Suprapubic skin (tissue), 4 donors: ENCODE results near the gene PCBP2. TPM values are rescaled to one million over a fixed set of nuclear protein-coding genes. Genes with fewer than 3 reads are reported as not detected.

Experiments
- DNase-seq, 2 donors: peaks; one replicate each; pipeline ENCODE4 v3.0.0-alpha.2; 2019; ENCODE audit warnings: low spot score in 2 of 2
- H3K27ac ChIP-seq: fragments of 200-600 bp; sonication (generic); one replicate; pipeline ENCODE4 v1.5.1; 2019
- H3K27me3 ChIP-seq: fragments of 200-600 bp; sonication (generic); one replicate; pipeline ENCODE4 v1.5.1; 2019
- H3K36me3 ChIP-seq: fragments of 200-600 bp; sonication (generic); one replicate; pipeline ENCODE4 v1.5.1; 2019
- H3K4me1 ChIP-seq: fragments of 200-600 bp; sonication (generic); one replicate; pipeline ENCODE4 v1.5.1; 2019
- H3K4me3 ChIP-seq: fragments of 200-600 bp; sonication (generic); one replicate; pipeline ENCODE4 v1.5.1; 2019; ENCODE audit warnings: mild to moderate bottlenecking
- H3K9me3 ChIP-seq: fragments of 200-600 bp; sonication (generic); one replicate; pipeline ENCODE4 v1.5.1; 2019
- EP300 ChIP-seq: sonication (generic); formaldehyde crosslinking; IDR thresholded peaks from one replicate; pipeline ENCODE4 v1.6.1; 2017; ENCODE audit warnings: antibody characterized with exemption
- POLR2A ChIP-seq, 2 donors: fragments of 450-650 bp; IDR thresholded peaks; one replicate each; pipeline ENCODE4 v1.6.1; 2017; ENCODE audit warnings: antibody characterized with exemption in 2 of 2, mild to moderate bottlenecking in 2 of 2, moderate library complexity in 2 of 2
- POLR2AphosphoS5 ChIP-seq, 3 donors: sonication (generic); formaldehyde crosslinking; IDR thresholded peaks; one replicate each; pipeline ENCODE4 v1.6.1; 2017; ENCODE audit warnings: antibody characterized with exemption in 3 of 3
- WGBS: methylation state at CpG from one replicate; pipeline ENCODE4 v1.1.5; 2018; 5-methylcytosine and 5-hydroxymethylcytosine counted together
- total RNA-seq, 4 donors: library from RNA; depleted of rRNA; stranded (reverse); fragments of >200 nt; gene quantifications; one replicate each; pipeline ENCODE4 v1.1.0, GENCODE V29; 2016
- TF ChIP-seq, protein P1 (sequence below), 2 donors: fragments of 200-600 bp in 1 of 2; fragments of 450-650 bp in 1 of 2; sonication (generic) in 1 of 2; IDR thresholded peaks; one replicate each; pipeline ENCODE4 v1.5.1; 2016 to 2019; ENCODE audit warnings: antibody characterized with exemption in 2 of 2, mild to moderate bottlenecking in 1 of 2, moderate library complexity in 1 of 2

The PCBP2 gene
- total RNA-seq, 4 donors from 2014 or later = 480 to 803 (median 584) TPM

GRCh38 chr12:53453953-53454640, 2.2 kb downstream of the PCBP2 start:
- WGBS = 18% methylated on average over 6 of the region's 6 CpGs
- H3K4me1 ChIP-seq = peaks cover 21% of the 10 kb centered on the region
- no peak for DNase-seq
- no peaks in the 10 kb centered on the region for H3K9me3 ChIP-seq
- TF ChIP-seq POLR2A (IDR thresholded peaks at IDR 0.05) (no peak), EP300 (no peak), POLR2AphosphoS5 (IDR thresholded peaks at IDR 0.05) (no peak)
- TF ChIP-seq, protein P1, sequence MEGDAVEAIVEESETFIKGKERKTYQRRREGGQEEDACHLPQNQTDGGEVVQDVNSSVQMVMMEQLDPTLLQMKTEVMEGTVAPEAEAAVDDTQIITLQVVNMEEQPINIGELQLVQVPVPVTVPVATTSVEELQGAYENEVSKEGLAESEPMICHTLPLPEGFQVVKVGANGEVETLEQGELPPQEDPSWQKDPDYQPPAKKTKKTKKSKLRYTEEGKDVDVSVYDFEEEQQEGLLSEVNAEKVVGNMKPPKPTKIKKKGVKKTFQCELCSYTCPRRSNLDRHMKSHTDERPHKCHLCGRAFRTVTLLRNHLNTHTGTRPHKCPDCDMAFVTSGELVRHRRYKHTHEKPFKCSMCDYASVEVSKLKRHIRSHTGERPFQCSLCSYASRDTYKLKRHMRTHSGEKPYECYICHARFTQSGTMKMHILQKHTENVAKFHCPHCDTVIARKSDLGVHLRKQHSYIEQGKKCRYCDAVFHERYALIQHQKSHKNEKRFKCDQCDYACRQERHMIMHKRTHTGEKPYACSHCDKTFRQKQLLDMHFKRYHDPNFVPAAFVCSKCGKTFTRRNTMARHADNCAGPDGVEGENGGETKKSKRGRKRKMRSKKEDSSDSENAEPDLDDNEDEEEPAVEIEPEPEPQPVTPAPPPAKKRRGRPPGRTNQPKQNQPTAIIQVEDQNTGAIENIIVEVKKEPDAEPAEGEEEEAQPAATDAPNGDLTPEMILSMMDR (IDR thresholded peaks at IDR 0.05) = no peak
- H3K36me3 ChIP-seq = peaks cover 46% of the 10 kb centered on the region
- H3K4me3 ChIP-seq = peak overlapping the region; percentile 59
- H3K27me3 ChIP-seq = no peaks in the 10 kb centered on the region
- no peak overlapping the region for H3K27ac ChIP-seq

GRCh38 chr12:53454707-53455106, 2.8 kb downstream of the PCBP2 start:
- 33% methylated on average over 3 of the region's 3 CpGs for WGBS
- Histone ChIP-seq H3K9me3 (no peaks in the 10 kb centered on the region), H3K27me3 (no peaks in the 10 kb centered on the region), H3K27ac (no peak overlapping the region), H3K4me1 (peaks cover 21% of the 10 kb centered on the region), H3K4me3 (peak overlapping the region; percentile 59), H3K36me3 (peaks cover 52% of the 10 kb centered on the region)
- no peak for TF ChIP-seq EP300
- no peak for TF ChIP-seq POLR2AphosphoS5 (IDR thresholded peaks at IDR 0.05)
- TF ChIP-seq, protein P1 (IDR thresholded peaks at IDR 0.05) = no peak
- no peak for TF ChIP-seq POLR2A (IDR thresholded peaks at IDR 0.05)
- no peak for DNase-seq

- H3K4me3 ChIP-seq = no peak overlapping the region
- no peaks in the 10 kb centered on the region for H3K27me3 ChIP-seq
- no peak for DNase-seq
- 79% methylated on average over 6 of the region's 6 CpGs for WGBS
- H3K9me3 ChIP-seq = no peaks in the 10 kb centered on the region
- H3K27ac ChIP-seq = no peak overlapping the region
- peaks cover 73% of the 10 kb centered on the region for H3K36me3 ChIP-seq
- H3K4me1 ChIP-seq = peaks cover 21% of the 10 kb centered on the region
- no peak for TF ChIP-seq POLR2AphosphoS5 (IDR thresholded peaks at IDR 0.05)
- TF ChIP-seq EP300 = no peak
- TF ChIP-seq POLR2A (IDR thresholded peaks at IDR 0.05) = no peak
- TF ChIP-seq, protein P1 (IDR thresholded peaks at IDR 0.05) = no peak
Observed at GRCh38 chr12:53456654-53457366, 4.9 kb downstream of the PCBP2 start.

DNA sequence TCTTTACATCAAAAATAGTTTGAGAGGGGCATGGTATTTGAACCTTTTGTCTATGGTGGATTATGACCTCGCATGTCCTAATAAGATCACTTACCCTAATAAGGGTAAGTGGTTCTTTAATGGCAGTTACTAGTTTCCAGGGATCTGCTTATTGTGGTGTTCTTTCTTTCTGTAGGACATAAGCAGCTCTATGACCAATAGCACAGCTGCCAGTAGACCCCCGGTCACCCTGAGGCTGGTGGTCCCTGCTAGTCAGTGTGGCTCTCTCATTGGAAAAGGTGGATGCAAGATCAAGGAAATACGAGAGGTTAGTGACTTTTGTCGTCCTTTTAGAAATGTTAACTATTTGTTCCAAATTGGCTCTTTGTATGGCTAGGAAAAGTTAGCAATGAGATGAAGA, 7.2 kb downstream of the PCBP2 start:
- DNase-seq = no peak
- Histone ChIP-seq H3K4me3 (no peak overlapping the region), H3K27ac (no peak overlapping the region), H3K36me3 (peaks cover 96% of the 10 kb centered on the region), H3K9me3 (no peaks in the 10 kb centered on the region), H3K27me3 (no peaks in the 10 kb centered on the region), H3K4me1 (peaks cover 9% of the 10 kb centered on the region)
- TF ChIP-seq POLR2A (IDR thresholded peaks at IDR 0.05) = no peak
- TF ChIP-seq EP300 = no peak
- TF ChIP-seq, protein P1 (IDR thresholded peaks at IDR 0.05) = no peak
- TF ChIP-seq POLR2AphosphoS5 (IDR thresholded peaks at IDR 0.05) = no peak
- WGBS = 81% methylated on average over 4 of the region's 4 CpGs

DNA sequence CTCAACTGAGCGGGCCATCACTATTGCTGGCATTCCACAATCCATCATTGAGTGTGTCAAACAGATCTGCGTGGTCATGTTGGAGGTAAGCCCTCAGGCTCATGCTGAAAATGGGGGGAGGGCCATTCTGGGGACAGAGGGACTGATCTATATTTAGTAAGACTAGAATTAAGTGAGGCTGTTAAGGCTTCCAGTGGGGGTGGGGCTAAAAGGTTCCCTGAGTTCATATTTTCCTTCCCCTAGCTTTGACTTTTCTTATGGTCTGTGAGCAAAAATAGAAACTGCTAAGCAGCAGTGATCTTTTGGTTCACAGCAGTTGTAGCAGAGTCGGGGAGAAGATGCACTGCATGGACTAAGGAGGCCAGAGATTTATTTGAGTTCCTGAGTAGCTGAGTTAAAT, 9.2 kb downstream of the PCBP2 start:
- Histone ChIP-seq H3K27ac (no peak overlapping the region), H3K4me3 (no peak overlapping the region), H3K36me3 (peaks cover 100% of the 10 kb centered on the region), H3K4me1 (peaks cover 8% of the 10 kb centered on the region), H3K27me3 (no peaks in the 10 kb centered on the region), H3K9me3 (no peaks in the 10 kb centered on the region)
- WGBS = 78% methylated on average over 3 of the region's 3 CpGs
- DNase-seq = no peak
- TF ChIP-seq POLR2A (IDR thresholded peaks at IDR 0.05) (no peak), POLR2AphosphoS5 (IDR thresholded peaks at IDR 0.05) (no peak), EP300 (no peak)
- TF ChIP-seq, protein P1 (IDR thresholded peaks at IDR 0.05) = no peak
